Renal pelvis (tissue), 4 donors: ENCODE results near the gene ZNF91. TPM values are rescaled to one million over a fixed set of nuclear protein-coding genes. Genes with fewer than 3 reads are reported as not detected.
"Not testable (repeated sequence)": the region's sequence is repeated elsewhere in the genome, so short reads cannot be mapped to it uniquely, and the experiment has no call there.

Source experiments
- DNase-seq: peaks from one replicate; pipeline ENCODE4 v3.0.0-alpha.2; 2013
- polyA plus RNA-seq, 3 donors: library from polyadenylated mRNA; unstranded; fragments of 120-200 nt; gene quantifications; one replicate each; pipeline ENCODE4 v1.2.1, GENCODE V29; 2013; ENCODE audit not compliant: insufficient read length in 3 of 3

The ZNF91 gene
- polyA plus RNA-seq, 3 donors = 42.9 to 72.2 (median 55.5) TPM

GRCh38 chr19:23403052-23403451, 7.8 kb upstream of the ZNF91 start:
- no peak for DNase-seq

- no peak for DNase-seq
These were observed 7.1 kb upstream of the ZNF91 start for GRCh38 chr19:23402388-23402787.

DNA sequence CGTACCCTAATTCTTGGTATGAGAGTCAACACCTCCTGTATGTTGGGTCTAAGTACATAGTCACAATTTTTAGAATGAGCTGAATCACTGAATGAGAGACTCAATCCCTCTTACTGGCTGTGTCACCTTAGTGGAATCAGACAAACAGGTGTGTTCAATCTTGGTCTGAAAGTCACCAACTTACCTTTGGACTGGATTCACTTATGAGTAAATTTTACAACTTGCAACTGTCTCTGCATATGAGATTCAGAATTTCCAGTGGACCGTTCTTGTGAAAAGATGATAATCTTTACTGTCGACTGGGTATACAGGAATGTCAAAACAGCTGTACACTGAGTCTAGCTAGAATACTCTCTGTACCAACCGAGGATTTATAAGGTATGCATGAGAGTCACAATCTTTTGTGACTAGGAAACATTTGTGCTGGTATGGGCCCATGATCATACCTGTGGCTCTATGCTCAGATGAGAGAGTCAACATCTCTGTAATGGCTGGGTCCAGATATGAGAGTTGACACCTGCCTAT, 5.9 kb upstream of the ZNF91 start:
- no peak for DNase-seq

- no peak for DNase-seq
These were observed 4.2 kb upstream of the ZNF91 start for GRCh38 chr19:23399443-23399842.

- not testable (repeated sequence) for DNase-seq
These were observed 449 bp upstream of the ZNF91 start for GRCh38 chr19:23395722-23396117.

- DNase-seq = no peak
These were observed 760 bp downstream of the ZNF91 start for GRCh38 chr19:23394511-23394910.

DNA sequence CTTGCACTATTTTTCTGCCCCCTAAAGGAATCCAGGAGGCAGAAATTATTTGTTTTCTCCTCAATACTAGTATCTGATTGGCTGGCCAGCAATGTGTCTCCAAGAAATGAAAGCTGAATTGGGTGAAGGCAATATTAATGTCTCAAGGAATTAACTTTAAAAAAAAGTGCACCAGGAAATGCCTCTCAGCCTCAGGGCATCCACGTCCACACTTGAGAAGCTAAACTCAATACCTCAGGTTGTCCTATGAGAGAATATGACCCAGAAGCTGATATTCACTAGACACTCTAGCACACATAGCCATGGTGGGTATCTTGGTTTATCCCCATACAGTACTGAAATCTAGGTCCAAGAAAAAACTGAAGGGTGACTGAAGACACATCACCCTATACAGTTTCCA, 2.1 kb downstream of the ZNF91 start:
- no peak for DNase-seq

GRCh38 chr19:23391236-23391635, 4.0 kb downstream of the ZNF91 start:
- DNase-seq = no peak

DNA sequence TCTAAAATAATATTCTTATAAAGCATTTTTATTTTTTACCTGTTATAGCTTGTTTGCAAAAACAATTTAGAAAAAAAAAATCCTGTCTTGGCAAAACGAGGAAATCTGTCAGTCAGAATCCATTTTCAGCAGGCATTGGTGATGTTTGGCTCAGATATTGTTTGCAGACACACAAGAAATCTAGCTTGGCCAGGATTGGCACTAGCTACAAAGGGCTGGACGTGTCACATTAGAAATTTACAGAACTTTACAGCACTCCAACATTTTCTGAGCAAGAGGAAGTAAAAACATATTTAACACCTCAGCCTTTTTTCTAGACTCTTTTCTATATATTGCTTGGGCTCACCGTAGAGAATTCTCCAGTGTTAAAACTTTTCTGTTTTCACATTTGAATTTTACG, 9.9 kb downstream of the ZNF91 start:
- no peak for DNase-seq

DNA sequence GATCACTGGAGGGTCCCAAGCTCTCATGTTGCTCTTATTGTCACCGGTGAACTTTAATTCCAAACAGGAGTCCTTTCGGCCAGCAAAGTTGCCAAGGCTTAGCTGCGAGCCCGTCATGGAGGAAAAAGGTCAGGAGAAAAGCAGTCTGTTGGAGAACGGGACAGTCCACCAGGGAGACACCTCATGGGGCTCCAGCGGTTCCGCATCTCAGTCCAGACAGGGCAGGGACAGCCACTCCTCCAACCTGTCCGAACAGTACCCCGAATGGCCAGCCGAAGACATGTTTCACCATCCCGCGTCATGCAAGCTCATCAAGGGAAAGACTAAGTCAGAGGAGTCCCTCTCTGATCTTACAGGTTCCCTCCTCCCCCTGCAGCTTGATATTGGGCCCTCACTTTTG, 10.4 kb downstream of the ZNF91 start:
- no peak for DNase-seq

DNA sequence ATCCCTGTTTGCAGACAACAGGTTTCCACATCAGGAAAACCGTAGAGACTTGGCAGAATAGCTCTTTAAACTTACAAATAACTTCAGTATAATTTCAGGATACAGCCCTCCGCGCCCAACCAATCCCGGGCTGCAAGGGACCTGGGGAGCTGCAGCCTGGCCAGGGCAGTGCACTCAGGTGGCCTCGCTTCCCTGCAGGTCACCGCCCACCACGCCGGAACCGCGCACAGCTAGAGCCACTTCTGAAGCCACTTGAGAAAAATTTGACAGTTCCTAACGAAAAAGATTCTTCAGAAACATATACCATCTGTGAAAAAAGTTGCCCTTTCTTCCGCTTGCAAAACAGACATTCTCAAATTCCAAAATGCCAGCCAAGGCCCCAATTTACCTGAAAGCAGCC, 11.1 kb downstream of the ZNF91 start:
- DNase-seq = no peak

DNA sequence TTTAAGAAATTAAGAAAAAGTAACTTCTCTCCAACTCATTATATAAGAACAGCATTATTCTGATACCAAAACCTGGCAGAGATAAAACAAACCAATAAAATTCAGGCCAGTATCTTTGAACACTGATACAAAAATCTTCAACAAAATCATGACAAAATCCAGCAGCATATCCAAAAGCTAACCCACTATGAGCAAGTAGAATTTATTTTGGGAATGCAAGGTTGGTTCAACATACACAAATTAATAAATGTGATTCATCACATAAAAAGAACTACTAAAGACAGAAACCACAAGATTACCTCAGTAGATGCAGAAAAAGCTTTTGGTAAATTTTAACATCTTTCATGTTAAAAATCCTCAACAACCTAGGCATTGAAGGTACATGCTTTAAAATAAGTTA, 12.3 kb downstream of the ZNF91 start:
- no peak for DNase-seq

DNA sequence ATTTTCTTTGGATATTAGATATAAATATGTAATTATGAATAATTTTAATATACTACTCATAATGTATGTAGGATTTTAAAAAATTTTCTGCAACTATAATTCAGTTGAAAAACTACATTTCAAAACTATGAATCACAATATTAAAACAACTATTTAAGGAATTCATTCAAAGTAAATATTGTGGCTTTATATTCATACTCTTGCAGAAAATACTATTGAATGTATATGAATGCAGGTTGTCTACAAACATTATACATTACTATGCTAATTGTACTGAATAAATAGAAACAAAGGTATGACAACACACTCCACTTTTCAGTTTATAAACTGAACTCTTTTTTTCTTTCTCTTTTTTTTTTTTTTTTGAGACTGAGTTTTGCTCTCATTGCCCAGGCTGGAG, 14.2 kb downstream of the ZNF91 start:
- no peak for DNase-seq

- DNase-seq = not testable (repeated sequence)
These were observed 15.6 kb downstream of the ZNF91 start for GRCh38 chr19:23379671-23380070.

- DNase-seq = no peak
These were observed 16.3 kb downstream of the ZNF91 start for GRCh38 chr19:23378948-23379347.

GRCh38 chr19:23377276-23377675, 18.0 kb downstream of the ZNF91 start:
- no peak for DNase-seq

- no peak for DNase-seq
These were observed 28.8 kb downstream of the ZNF91 start for GRCh38 chr19:23366437-23366836.

DNA sequence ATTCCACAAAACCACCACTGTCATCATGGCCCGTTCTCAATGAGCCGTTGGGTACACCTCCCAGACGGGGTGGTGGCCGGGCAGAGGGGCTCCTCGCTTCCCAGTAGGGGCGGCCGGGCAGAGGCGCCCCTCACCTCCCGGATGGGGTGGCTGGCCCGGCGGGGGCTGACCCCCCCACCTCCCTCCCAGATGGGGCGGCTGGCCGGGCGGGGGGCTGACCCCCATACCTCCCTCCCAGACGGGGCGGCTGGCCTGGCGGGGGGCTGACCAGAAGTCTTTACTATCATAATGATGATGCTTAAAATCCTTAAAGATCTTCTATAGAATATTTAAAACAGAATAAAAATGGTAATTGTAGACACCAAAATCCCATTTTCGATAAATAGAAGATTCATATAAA, 29.2 kb downstream of the ZNF91 start:
- DNase-seq = not testable (repeated sequence)

- DNase-seq = no peak
These were observed 30.0 kb downstream of the ZNF91 start for GRCh38 chr19:23365222-23365621.

DNA sequence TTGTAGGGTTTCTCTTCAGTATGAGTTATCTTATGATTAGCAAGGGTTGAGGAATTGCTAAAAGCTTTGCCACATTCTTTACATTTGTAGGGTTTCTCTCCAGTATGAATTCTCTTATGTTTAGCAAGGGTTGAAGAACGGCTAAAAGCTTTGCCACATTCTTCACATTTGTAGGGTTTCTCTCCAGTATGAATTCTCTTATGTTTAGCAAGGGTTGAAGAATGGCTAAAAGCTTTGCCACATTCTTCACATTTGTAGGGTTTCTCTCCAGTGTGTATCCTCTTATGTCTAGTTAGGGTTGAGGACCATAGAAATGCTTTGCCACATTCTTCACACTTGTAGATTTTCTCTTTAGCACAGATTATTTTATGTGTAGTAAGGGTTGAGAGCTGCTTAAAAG, 33.4 kb downstream of the ZNF91 start:
- not testable (repeated sequence) for DNase-seq

- DNase-seq = no peak
These were observed 43.5 kb downstream of the ZNF91 start for GRCh38 chr19:23351806-23352205.

DNA sequence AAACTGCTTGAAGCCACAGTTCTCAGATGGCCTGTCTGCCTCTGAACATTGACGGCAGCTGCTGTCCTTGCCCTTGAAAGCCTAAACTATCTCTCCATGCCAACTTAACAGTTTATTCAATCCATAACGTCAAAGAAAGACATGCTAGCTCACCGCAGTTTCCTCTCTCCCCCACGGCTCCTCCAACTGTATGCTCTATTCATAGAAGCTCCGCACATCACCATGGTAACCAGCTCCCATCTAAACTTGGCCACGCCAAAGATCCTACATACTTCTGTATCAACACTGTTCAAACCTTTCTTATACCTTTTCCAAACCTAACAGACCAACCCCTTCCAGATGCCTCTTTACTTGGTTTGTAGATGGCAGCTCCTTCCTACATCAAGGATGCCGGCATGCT, 48.6 kb downstream of the ZNF91 start:
- no peak for DNase-seq

DNA sequence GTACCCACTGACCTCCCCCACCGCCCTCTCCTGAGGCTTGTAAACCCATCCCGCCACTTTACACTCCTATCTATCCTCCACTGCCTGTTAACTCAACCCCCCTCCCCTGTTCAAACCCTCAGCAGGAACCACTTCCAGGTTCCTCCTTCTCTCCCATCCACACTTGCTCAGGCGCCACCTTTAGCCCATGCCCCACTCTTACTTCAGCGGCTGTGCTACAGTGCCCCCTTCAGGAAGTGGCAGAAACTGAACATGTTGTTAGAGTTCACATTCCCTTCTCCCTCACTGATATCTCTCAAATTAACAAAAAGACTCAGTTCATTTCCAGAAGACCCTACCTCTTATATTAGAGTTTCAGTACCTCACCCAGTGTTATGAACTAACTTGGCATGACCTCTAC, 49.4 kb downstream of the ZNF91 start:
- DNase-seq = no peak

GRCh38 chr19:23343434-23344010, 51.7 kb downstream of the ZNF91 start:
- no peak for DNase-seq

GRCh38 chr19:23328211-23328610, 67.1 kb downstream of the ZNF91 start:
- no peak for DNase-seq
